Measurements from ENCODE around the gene INSR.

- TF ChIP-seq CTCF (IDR thresholded peaks at IDR 0.05), result no peak
- TF ChIP-seq POLR2A (IDR thresholded peaks at IDR 0.05), result no peak
These were observed 13.5 kb upstream of the INSR start for GRCh38 chr19:7307590-7308218.
